K562 (cell line): Measurements from ENCODE around the gene CLCN6. TPM values are rescaled to one million over a fixed set of nuclear protein-coding genes. Genes with fewer than 3 reads are reported as not detected.

Source experiments
- ATF3 ChIP-seq, 2 experiments: fragments of 450-650 bp in 1 of 2; sonication (generic) in 1 of 2; formaldehyde crosslinking in 1 of 2; IDR thresholded peaks in 1 of 2; conservative IDR thresholded peaks in 1 of 2; 2 replicates each; pipeline versions ENCODE4 v1.6.1 to v1.8.1; 2016 to 2023; ENCODE audit warnings: mild to moderate bottlenecking in 2 of 2, moderate library complexity in 2 of 2, inconsistent platforms in 1 of 2, missing genetic modification reagents in 1 of 2
- E2F4 ChIP-seq: sonication (generic); formaldehyde crosslinking; IDR thresholded peaks from 2 replicates; pipeline ENCODE4 v1.8.0; 2022; ENCODE audit warnings: mild to moderate bottlenecking, low read depth, missing genetic modification reagents
- ILK ChIP-seq: fragments of 450-650 bp; IDR thresholded peaks from 2 replicates; pipeline ENCODE4 v1.6.1; 2016; ENCODE audit warnings: missing genetic modification characterization, low read depth, mild to moderate bottlenecking, missing compliant biosample characterization, moderate library complexity, borderline replicate concordance
- MAX ChIP-seq: sonication (generic); formaldehyde crosslinking; IDR thresholded peaks from 2 replicates; pipeline ENCODE4 v1.9.0; 2022; ENCODE audit warnings: mild to moderate bottlenecking, missing genetic modification reagents
- RHOXF2B ChIP-seq: fragments of 250-450 bp; sonication (Bioruptor Pico); conservative IDR thresholded peaks from 2 replicates; pipeline ENCODE4 v1.5.1; 2021
- ZNF3 ChIP-seq: fragments of 250-450 bp; sonication (Bioruptor Pico); IDR thresholded peaks from 2 replicates; pipeline ENCODE4 v1.5.0; 2021; ENCODE audit warnings: mild to moderate bottlenecking, moderate library complexity
- ZNF311 ChIP-seq: fragments of 250-450 bp; sonication (Bioruptor Pico); IDR thresholded peaks from 2 replicates; pipeline ENCODE4 v1.4.0; 2020; ENCODE audit warnings: mild to moderate bottlenecking, moderate library complexity
- ZNF740 ChIP-seq, 3 experiments: fragments of 200-800 bp in 1 of 3; sonication (Bioruptor generic) in 1 of 3; sonication (generic) in 1 of 3; formaldehyde crosslinking in 1 of 3; IDR thresholded peaks; 2 replicates each; pipeline versions ENCODE4 v1.6.1 to v1.8.0; 2016 to 2022; ENCODE audit warnings: mild to moderate bottlenecking in 2 of 3, missing compliant biosample characterization in 2 of 3, missing genetic modification characterization in 2 of 3, missing genetic modification reagents in 1 of 3
- ZNF778 ChIP-seq: fragments of 450-650 bp; formaldehyde crosslinking; IDR thresholded peaks from 2 replicates; pipeline ENCODE4 v1.4.0; 2020; ENCODE audit warnings: mild to moderate bottlenecking, moderate library complexity
- polyA plus RNA-seq, 8 experiments: library from polyadenylated mRNA; depleted of rRNA in 4 of 8; stranded (reverse) in 5 of 8; unstranded in 3 of 8; fragments of >200 nt; fragmentation: Nextera tagmentation in 2 of 8; fragmentation: Illumina TruSeq in 1 of 8; extraction: Ambion mirVana in 2 of 8; extraction: Trizol in 1 of 8; gene quantifications; 2 replicates each; pipeline versions ENCODE4 v1.2.1 to v1.2.3, GENCODE V29; 2011 to 2014; ENCODE audit warnings: inconsistent platforms in 1 of 8, missing spikeins in 1 of 8
- total RNA-seq, 7 experiments: library from RNA; depleted of rRNA in 6 of 7; stranded (reverse); fragments of >200 nt in 6 of 7; fragmentation: Illumina TruSeq in 2 of 7; extraction: Trizol in 2 of 7; gene quantifications; 2 replicates each; pipeline versions ENCODE4 v1.2.1 to v1.2.3, GENCODE V29; 2011 to 2021; ENCODE audit warnings: low replicate concordance in 1 of 7
- TF ChIP-seq, protein P1 (sequence below): fragments of 250-450 bp; sonication (Bioruptor Pico); IDR thresholded peaks from 2 replicates; pipeline ENCODE4 v1.4.0; 2020; ENCODE audit warnings: mild to moderate bottlenecking, moderate library complexity, borderline replicate concordance
- TF ChIP-seq, protein P2 (sequence below): fragments of 450-650 bp; formaldehyde crosslinking; IDR thresholded peaks from 2 replicates; pipeline ENCODE4 v1.4.0; 2022; ENCODE audit warnings: missing genetic modification characterization
- TF ChIP-seq, protein P3 (sequence below): fragments of 250-450 bp; sonication (Bioruptor Pico); IDR thresholded peaks from 2 replicates; pipeline ENCODE4 v1.8.0; 2022; ENCODE audit warnings: moderate library complexity, mild to moderate bottlenecking, inconsistent platforms
- TF ChIP-seq, protein P4 (sequence below): sonication (generic); formaldehyde crosslinking; IDR thresholded peaks from 2 replicates; pipeline ENCODE4 v1.8.0; 2022; ENCODE audit warnings: missing genetic modification reagents, mild to moderate bottlenecking, borderline replicate concordance

Gene CLCN6
- total and polyA plus RNA-seq, 9 of the 15 experiments (the other 6 are each of a cell fraction or from before 2014, with no cell fraction given) = 2.0 to 21.8 (median 13.6) TPM

GRCh38 chr1:11882814-11883538 lies 77.0 kb downstream of the CLCN6 start (continued):
- TF ChIP-seq, protein P1, sequence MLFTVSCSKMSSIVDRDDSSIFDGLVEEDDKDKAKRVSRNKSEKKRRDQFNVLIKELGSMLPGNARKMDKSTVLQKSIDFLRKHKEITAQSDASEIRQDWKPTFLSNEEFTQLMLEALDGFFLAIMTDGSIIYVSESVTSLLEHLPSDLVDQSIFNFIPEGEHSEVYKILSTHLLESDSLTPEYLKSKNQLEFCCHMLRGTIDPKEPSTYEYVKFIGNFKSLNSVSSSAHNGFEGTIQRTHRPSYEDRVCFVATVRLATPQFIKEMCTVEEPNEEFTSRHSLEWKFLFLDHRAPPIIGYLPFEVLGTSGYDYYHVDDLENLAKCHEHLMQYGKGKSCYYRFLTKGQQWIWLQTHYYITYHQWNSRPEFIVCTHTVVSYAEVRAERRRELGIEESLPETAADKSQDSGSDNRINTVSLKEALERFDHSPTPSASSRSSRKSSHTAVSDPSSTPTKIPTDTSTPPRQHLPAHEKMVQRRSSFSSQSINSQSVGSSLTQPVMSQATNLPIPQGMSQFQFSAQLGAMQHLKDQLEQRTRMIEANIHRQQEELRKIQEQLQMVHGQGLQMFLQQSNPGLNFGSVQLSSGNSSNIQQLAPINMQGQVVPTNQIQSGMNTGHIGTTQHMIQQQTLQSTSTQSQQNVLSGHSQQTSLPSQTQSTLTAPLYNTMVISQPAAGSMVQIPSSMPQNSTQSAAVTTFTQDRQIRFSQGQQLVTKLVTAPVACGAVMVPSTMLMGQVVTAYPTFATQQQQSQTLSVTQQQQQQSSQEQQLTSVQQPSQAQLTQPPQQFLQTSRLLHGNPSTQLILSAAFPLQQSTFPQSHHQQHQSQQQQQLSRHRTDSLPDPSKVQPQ (CRISPR knock-in tag) = 0 out of 2 replicates have a peak, but pooled peaks have one; percentile 18
- TF ChIP-seq ZNF778 (CRISPR knock-in tag) = no peak
- TF ChIP-seq ATF3 (IDR thresholded peaks at IDR 0.05) = no peak; the same call in 1 of the 2 replicates
- no peak for TF ChIP-seq ATF3 (CRISPR knock-in tag; conservative IDR thresholded peaks at IDR 0.05)
- TF ChIP-seq, protein P2, sequence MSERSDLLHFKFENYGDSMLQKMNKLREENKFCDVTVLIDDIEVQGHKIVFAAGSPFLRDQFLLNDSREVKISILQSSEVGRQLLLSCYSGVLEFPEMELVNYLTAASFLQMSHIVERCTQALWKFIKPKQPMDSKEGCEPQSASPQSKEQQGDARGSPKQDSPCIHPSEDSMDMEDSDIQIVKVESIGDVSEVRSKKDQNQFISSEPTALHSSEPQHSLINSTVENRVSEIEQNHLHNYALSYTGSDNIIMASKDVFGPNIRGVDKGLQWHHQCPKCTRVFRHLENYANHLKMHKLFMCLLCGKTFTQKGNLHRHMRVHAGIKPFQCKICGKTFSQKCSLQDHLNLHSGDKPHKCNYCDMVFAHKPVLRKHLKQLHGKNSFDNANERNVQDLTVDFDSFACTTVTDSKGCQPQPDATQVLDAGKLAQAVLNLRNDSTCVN (CRISPR knock-in tag) = no peak
- no peak for TF ChIP-seq ZNF3
- peak; percentile 95 for TF ChIP-seq MAX (CRISPR knock-in tag)
- 0 out of 2 replicates have a peak, but pooled peaks have one; percentile 54 for TF ChIP-seq RHOXF2B (CRISPR knock-in tag)
- TF ChIP-seq, protein P3, sequence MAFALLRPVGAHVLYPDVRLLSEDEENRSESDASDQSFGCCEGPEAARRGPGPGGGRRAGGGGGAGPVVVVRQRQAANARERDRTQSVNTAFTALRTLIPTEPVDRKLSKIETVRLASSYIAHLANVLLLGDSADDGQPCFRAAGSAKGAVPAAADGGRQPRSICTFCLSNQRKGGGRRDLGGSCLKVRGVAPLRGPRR = no peak
- TF ChIP-seq ILK (tag) = no peak
- 0 out of 2 replicates have a peak, but pooled peaks have one; percentile 10 for TF ChIP-seq ZNF311 (CRISPR knock-in tag)
- no peak for TF ChIP-seq E2F4 (CRISPR knock-in tag)
- TF ChIP-seq, protein P4, sequence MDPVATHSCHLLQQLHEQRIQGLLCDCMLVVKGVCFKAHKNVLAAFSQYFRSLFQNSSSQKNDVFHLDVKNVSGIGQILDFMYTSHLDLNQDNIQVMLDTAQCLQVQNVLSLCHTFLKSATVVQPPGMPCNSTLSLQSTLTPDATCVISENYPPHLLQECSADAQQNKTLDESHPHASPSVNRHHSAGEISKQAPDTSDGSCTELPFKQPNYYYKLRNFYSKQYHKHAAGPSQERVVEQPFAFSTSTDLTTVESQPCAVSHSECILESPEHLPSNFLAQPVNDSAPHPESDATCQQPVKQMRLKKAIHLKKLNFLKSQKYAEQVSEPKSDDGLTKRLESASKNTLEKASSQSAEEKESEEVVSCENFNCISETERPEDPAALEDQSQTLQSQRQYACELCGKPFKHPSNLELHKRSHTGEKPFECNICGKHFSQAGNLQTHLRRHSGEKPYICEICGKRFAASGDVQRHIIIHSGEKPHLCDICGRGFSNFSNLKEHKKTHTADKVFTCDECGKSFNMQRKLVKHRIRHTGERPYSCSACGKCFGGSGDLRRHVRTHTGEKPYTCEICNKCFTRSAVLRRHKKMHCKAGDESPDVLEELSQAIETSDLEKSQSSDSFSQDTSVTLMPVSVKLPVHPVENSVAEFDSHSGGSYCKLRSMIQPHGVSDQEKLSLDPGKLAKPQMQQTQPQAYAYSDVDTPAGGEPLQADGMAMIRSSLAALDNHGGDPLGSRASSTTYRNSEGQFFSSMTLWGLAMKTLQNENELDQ (CRISPR knock-in tag) = no peak
- no peak for TF ChIP-seq ZNF740 (CRISPR knock-in tag; IDR thresholded peaks at IDR 0.05)
- TF ChIP-seq ZNF740 (tag; IDR thresholded peaks at IDR 0.05) = no peak
